ENCODE measurements around the gene CHL1.

The CHL1 gene

GRCh38 chr3:458653-459310, 262.2 kb downstream of the CHL1 start:
- H3K4me3 ChIP-seq (ENCODE audit: low read length): no peak overlapping the region
- DNase-seq (ENCODE audit: low read depth): no peak
- no peak for TF ChIP-seq CTCF (IDR thresholded peaks at IDR 0.05; ENCODE audit: insufficient read depth, low read depth, low read length, missing control alignments)

Measured in epithelial cell of esophagus (primary cell).